GM12874 (cell line): ENCODE results near the gene ESPN.

ENCODE experiments used
- CTCF ChIP-seq: IDR thresholded peaks from 2 replicates; pipeline ENCODE4 v1.5.1; 2011; ENCODE audit warnings: low read depth, mild to moderate bottlenecking, control low read depth, low read length, moderate library complexity; ENCODE audit not compliant: insufficient read depth

The ESPN gene

GRCh38 chr1:6397844-6398441, 26.6 kb upstream of the ESPN start:
- TF ChIP-seq CTCF: no peak

GRCh38 chr1:6399294-6399693, 25.3 kb upstream of the ESPN start:
- no peak for TF ChIP-seq CTCF

GRCh38 chr1:6401673-6402072, 22.9 kb upstream of the ESPN start:
- TF ChIP-seq CTCF: no peak

- no peak for TF ChIP-seq CTCF
Observed at GRCh38 chr1:6408023-6408422, 16.6 kb upstream of the ESPN start.

GRCh38 chr1:6409053-6409452, 15.5 kb upstream of the ESPN start:
- no peak for TF ChIP-seq CTCF

GRCh38 chr1:6409733-6410132, 14.8 kb upstream of the ESPN start:
- TF ChIP-seq CTCF: no peak

- no peak for TF ChIP-seq CTCF
Observed at GRCh38 chr1:6410248-6410893, 14.2 kb upstream of the ESPN start.
